ENCODE results near the gene TBC1D22A.

TBC1D22A gene

GRCh38 chr22:47053013-47053725, 290.7 kb downstream of the TBC1D22A start:
- no peak for DNase-seq

DNA sequence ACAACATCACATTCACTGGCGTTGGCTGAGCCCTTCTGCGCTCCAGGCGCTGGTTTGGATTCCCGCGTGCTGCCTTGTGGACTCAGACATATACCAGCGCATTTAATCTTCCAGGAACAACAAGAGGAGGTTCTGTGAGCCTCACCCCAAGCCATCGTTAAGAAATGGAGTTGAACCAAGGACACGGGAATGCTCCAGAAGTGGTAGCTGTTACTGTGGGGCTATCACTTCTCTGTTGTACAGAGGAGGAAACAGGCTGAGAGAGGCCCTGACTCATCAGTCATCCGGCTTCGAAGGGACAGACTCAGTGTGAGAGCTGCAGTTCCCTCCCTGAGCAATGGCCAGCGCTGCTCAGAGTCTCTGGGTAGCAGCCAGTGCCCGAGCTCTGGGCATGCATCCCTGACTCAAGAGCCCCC, 291.3 kb downstream of the TBC1D22A start:
- DNase-seq, result no peak

DNA sequence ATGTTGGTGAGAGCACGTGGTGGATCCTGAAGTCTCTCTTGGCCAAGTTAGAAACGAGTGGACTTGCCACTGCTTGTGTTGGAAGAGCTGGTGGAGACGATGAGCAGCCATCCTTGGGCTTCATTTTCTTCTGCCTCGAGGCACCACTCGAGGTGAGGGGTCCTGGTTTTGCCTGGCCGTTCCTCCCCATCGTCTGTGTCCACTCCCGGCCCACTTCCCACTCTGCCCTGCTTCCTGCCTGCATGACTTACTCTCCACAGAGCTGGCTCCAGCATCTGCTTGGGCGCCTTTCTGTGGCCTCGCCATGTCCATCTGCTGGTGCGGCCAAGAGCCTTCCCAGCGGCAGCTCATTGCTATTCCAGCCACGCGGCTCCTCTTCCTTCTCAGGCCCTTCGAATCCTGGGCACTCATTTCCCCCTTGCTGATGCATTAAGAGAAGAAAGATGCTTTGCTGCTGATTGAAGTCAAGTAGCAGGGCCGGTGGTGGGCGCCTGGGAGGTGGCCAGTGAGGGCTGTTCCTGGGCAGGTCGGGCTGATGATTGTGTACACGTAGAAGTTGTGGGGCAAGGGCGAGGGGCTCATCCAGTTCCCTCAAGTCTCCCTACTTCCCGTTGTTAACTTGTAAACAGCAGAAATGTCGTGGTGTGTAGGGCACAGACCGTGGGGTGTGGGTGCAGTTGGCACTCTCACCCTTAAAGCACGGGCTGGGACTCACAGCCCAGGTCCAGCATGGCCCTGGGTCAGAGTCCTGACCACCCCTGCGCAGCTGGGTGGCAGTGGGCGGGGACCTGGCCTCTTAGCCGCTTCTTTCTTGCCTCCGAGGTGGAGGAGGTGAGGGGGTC, 292.0 kb downstream of the TBC1D22A start:
- no peak for DNase-seq

DNA sequence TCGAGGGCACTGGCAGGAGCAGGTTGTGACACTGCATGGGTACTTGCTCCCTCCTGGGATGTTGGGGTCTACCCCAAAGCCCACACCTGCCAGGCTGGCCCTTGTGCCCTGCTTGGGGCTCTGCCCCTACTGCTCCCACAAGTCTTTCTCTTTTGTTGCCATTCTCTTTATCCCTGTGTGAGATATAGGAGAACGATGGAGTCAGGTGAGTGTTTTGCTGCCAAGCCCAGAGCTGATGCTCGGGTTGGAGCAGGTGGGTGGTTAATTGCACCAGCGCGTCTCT, 292.6 kb downstream of the TBC1D22A start:
- no peak for DNase-seq

- DNase-seq, result no peak
Observed at GRCh38 chr22:47055461-47055860, 293.0 kb downstream of the TBC1D22A start.

GRCh38 chr22:47055921-47056320, 293.5 kb downstream of the TBC1D22A start:
- no peak for DNase-seq

DNA sequence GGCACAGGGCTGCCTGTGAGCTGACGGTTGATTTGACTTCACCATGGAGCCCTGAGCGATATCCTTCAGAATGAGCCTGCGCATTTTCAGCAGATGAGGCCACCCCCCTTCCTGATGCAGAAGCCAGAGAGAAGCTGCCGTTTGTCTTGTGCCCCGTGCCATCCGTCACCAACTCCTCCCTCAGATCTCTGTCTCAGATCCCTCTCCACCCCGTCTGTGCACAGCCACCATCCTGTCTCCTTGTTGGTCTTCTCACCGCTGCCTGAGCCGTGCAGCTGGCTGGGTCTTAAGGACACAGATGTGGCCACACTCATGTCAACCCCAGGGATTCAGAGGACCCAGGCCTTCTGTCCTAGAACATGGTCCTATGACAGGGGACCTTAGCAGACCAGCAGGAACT, 293.9 kb downstream of the TBC1D22A start:
- DNase-seq, result no peak

DNA sequence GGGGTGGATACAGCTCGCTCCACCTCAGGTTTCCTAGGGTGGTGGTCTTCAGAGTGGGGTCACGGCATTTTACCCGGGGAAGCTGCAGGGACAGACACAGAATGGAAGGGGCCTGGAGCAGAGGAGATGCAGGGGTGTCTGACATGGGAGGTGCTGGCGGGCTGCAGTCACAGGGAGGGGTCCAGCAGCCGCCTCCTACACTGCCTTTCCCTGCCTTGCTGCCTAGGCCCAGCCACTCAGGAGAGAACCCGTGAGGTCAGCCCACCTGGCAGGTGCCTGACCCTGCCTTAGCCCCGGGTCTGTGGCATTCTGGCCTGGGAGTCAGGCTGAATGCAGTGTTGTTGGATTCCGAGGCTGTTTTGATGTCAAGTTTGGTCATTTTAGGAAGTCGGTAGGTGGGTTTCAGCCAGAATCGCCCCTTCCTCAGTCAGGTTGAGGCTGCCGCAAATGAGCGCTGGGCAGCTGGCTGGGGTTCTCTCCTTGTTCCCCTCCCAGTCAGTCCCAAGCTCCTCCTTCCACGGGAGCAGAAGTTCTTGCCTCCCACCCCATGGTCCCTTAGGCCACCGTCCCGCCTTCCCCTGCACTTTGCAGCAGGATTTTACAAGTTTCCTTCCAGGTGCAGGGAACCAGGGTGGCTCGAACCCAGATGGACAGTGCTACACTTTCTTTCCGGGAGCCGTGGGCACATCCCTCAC, 294.5 kb downstream of the TBC1D22A start:
- DNase-seq, result no peak

- no peak for DNase-seq
Observed at GRCh38 chr22:47057916-47058585, 295.6 kb downstream of the TBC1D22A start.

DNA sequence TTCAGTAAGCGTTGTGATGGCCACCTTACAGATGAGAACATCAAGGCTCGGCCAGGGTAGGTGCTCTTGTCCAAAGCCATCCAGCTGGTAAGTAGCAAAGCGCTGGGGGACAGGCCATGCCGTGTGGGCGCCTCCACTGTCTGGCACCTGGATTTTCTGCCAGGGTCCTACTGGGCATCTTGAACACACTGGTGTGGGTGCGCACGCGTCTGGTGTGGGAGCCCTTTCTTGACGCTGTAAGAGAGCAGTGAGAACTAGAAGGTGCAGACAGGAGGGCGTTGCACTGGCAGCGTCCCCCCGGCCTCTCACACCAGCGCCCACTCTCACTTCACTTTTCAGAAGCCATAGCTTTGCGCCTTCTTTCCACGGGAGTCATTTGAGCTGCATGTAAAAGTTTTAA, 296.6 kb downstream of the TBC1D22A start:
- no peak for DNase-seq

- no peak for DNase-seq
Observed at GRCh38 chr22:47059701-47060161, 297.3 kb downstream of the TBC1D22A start.

DNA sequence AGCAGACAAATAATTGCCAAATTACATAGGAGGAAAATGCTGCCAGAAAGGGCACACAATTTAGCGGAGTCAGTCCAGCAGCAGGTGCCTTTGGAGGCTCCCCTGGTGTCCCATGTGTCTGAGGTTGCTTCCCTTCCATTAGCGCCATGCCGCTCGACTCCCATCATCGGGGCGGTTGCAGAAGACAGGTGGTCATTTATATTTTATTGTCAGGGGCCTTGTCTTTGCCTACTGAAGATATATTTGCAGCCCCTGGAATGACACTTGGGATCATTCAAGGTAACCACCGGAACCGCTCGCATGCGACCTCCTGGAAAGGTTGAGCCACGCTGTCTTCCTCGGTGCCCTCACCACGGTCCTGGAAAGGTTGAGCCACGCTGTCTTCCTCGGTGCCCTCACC, 298.3 kb downstream of the TBC1D22A start:
- DNase-seq, result no peak

- DNase-seq, result no peak
Observed at GRCh38 chr22:47061226-47061625, 298.8 kb downstream of the TBC1D22A start.

- DNase-seq, result no peak
Observed at GRCh38 chr22:47062126-47062525, 299.7 kb downstream of the TBC1D22A start.

DNA sequence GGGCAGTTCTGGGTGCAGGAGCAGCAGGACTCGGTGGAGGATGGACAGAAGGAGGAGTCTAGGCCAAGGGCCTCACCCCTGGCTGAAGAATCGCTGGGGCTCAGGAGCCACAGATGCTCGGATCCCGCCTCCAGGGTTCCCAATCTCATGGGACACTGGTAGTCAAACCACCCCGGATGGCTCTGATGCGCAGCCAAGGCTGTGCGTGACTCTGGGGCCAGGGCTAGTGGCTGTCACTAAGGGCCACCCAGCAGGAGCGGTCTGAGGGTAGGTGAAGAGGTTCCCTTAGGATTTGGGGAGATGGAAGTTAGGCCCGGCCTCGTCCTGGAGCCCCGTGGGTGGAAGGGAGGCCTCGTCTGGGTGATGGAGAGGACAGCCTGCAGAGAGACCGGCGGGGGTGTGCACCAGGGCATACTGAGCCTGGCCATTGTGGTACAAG, 300.6 kb downstream of the TBC1D22A start:
- DNase-seq, result no peak

DNA sequence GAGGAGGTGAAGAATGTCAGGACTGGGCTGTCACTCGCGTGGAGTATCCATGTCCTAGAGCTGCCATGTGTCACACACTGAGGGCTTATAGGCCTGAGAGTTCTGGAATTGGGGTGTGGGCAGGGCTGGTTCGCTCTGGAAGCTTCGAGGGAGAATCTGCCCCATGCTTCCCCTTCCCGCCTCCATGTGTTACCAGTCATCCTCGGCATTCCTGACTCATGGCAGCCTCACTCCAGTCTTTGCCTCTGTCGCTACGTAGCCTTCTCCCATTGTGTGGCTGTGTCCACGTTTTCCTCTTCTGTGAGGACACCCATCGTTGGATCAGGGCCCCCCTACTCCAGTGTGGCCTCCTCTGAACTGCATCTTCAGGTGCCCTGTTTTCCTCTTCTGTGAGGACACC, 301.2 kb downstream of the TBC1D22A start:
- no peak for DNase-seq

DNA sequence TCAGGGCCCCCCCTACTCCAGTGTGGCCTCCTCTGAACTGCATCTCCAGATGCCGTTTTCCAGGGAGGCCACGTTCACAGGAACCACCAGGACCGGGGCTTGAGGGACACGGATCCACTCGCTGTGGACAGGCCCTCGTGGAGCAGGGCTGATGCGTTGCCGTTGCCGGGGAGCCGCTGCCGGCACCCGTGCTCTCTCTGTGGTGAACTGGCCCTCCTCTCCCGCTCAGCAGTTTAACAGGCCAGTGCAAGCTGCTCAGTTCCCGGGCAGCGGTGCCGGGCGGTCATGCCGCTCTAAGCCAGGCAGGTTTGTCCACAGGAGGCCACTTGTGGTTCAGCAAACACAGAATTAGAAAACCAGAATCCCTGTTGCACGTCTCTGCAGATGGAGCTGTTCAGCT, 301.6 kb downstream of the TBC1D22A start:
- no peak for DNase-seq

DNA sequence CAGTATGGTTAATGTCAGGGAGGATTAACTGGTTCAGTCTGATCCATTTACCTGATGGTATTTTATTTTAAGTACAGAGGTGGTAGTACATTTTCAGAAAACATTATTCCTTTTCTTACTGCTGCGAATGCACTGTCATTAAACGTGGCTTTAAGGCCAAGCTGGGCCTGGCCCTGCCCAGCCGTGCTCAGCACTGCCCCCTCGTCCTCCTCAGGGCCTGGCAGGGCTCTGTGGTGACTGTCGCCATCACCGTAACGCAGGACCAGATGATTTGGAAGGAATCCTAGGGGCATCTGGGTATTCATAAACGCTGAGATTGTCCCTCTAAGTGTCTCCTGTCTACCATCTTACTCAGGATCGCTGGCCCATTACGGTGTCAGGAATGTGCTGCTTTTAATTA, 302.0 kb downstream of the TBC1D22A start:
- no peak for DNase-seq

DNA sequence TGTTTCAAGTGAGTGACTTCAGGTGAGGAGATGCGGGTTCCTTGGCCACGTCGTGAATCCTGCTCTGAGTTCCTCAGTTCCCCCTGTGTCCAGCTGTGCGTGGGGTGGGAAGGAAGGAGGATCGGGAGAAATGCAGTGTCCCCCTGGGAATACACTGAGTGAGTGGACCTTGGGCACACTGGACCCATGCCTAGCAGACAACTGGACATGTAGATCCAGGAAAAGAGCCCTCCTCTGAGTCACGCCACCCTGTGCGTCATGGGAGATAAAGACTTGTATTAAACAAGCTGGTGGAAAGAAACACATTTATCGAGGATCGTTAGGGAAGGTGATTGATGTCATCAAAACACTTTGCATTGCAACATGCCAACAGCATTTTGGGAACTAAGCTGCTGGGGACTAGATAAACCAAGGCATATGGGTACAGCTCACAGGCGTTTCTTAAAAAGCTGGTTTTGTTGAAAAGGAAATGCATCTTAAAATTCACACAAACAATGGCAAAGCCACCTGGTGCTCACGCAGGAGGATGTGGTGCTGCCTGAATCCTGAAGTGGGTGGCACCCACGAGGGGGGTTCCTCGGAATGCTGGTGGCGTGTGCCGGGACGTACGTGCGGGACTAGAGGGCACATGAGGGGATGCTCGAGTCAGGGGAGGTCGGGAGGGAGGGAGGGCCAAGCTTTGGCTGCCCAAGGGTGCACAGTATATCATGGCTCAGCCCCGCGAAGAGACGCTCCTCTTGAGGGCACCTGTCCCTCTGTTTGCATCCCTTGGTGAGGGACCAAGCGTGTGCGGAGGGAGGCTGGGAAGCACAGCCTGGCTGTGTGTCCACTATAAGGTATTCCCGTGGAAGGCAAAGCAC, 303.5 kb downstream of the TBC1D22A start:
- DNase-seq, result no peak

GRCh38 chr22:47066616-47066905, 304.1 kb downstream of the TBC1D22A start:
- no peak for DNase-seq

- no peak for DNase-seq
Observed at GRCh38 chr22:47067321-47067890, 305.0 kb downstream of the TBC1D22A start.
